ENCODE results near the gene HIPK3.
"Not testable (repeated sequence)": the region's sequence is repeated elsewhere in the genome, so short reads cannot be mapped to it uniquely, and the experiment has no call there.

HIPK3 gene

GRCh38 chr11:33214767-33215166 is 42.4 kb upstream of the HIPK3 start:
- H3K4me3 ChIP-seq (ENCODE audit: low read depth, low read length), result no peak overlapping the region
- no peaks in the 10 kb centered on the region for H3K27me3 ChIP-seq
- no peaks in the 10 kb centered on the region for H3K4me1 ChIP-seq
- no peaks in the 10 kb centered on the region for H3K9me3 ChIP-seq
- TF ChIP-seq CTCF (IDR thresholded peaks at IDR 0.05; ENCODE audit: low read depth, low read length), result no peak
- no peak for DNase-seq
- H3K36me3 ChIP-seq, result no peaks in the 10 kb centered on the region

GRCh38 chr11:33216676-33217075 is 40.5 kb upstream of the HIPK3 start:
- not testable (repeated sequence) for H3K9me3 ChIP-seq; H3K36me3 ChIP-seq; H3K4me3 ChIP-seq (ENCODE audit: low read depth, low read length); H3K27me3 ChIP-seq; H3K4me1 ChIP-seq; DNase-seq

- no peaks in the 10 kb centered on the region for H3K27me3 ChIP-seq
- H3K36me3 ChIP-seq, result no peaks in the 10 kb centered on the region
- no peak for TF ChIP-seq CTCF (IDR thresholded peaks at IDR 0.05; ENCODE audit: low read depth, low read length)
- H3K9me3 ChIP-seq, result no peaks in the 10 kb centered on the region
- no peak overlapping the region for H3K4me3 ChIP-seq (ENCODE audit: low read depth, low read length)
- no peaks in the 10 kb centered on the region for H3K4me1 ChIP-seq
- DNase-seq, result no peak
Observed at GRCh38 chr11:33222052-33222750, 35.0 kb upstream of the HIPK3 start.

- no peaks in the 10 kb centered on the region for H3K9me3 ChIP-seq
- no peaks in the 10 kb centered on the region for H3K4me1 ChIP-seq
- no peaks in the 10 kb centered on the region for H3K27me3 ChIP-seq
- DNase-seq, result no peak
- no peak overlapping the region for H3K4me3 ChIP-seq (ENCODE audit: low read depth, low read length)
- no peaks in the 10 kb centered on the region for H3K36me3 ChIP-seq
- TF ChIP-seq CTCF (IDR thresholded peaks at IDR 0.05; ENCODE audit: low read depth, low read length), result no peak
Observed at GRCh38 chr11:33225371-33225770, 31.8 kb upstream of the HIPK3 start.

- Histone ChIP-seq H3K4me3 (ENCODE audit: low read depth, low read length) (no peak overlapping the region), H3K36me3 (no peaks in the 10 kb centered on the region), H3K4me1 (no peaks in the 10 kb centered on the region), H3K27me3 (no peaks in the 10 kb centered on the region), H3K9me3 (no peaks in the 10 kb centered on the region)
- DNase-seq, result no peak
- TF ChIP-seq CTCF (IDR thresholded peaks at IDR 0.05; ENCODE audit: low read depth, low read length), result no peak
Observed at GRCh38 chr11:33227578-33228261, 29.5 kb upstream of the HIPK3 start.

- no peak for DNase-seq
- Histone ChIP-seq H3K4me1 (no peaks in the 10 kb centered on the region), H3K4me3 (ENCODE audit: low read depth, low read length) (no peak overlapping the region), H3K27me3 (no peaks in the 10 kb centered on the region), H3K36me3 (no peaks in the 10 kb centered on the region), H3K9me3 (no peaks in the 10 kb centered on the region)
- TF ChIP-seq CTCF (IDR thresholded peaks at IDR 0.05; ENCODE audit: low read depth, low read length), result no peak
Observed at GRCh38 chr11:33234397-33235190, 22.6 kb upstream of the HIPK3 start.

Measured in BE2C (cell line).